ENCODE measurements around the gene SERPIND1.
"Not testable (repeated sequence)": the region's sequence is repeated elsewhere in the genome, so short reads cannot be mapped to it uniquely, and the experiment has no call there.

Gene SERPIND1

DNA sequence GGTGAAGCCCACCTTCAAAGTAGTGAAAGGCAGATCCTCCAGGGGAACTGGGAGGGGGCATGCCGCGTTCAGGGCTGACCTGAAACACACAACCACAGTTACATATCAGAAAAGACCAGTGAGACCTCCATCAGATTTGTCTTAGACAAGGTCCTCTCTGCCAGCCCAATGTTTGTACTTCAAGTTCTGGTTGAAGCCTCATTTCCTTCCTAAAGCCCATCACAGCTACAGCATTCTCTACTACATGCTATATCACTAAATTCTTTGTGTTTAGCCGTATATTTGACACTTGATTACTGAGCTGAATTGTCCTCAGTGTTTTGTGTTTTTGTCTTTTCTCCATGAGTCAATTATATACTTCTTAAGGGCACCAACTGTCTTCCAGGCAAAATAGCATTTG lies 44.6 kb downstream of the SERPIND1 start:
- DNase-seq: no peak

DNA sequence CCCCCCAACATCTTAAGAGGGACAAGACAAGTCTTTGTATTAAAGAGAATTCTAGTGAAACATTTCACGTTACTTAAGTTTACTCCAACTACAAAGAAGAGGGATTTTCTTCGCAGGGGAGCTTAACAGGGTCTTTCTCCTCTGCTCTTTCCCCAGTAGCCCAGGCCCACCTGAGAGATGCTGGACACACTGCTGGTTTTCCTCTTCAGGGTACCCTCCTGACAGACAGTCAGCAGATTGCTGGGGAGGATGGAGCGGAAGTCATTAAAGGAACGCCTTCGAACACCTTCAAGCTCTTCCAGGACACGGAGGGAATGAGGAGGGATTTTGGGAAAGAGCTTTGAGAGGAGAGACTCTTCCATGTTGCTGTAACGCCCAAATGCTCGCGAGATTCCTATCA lies 45.6 kb downstream of the SERPIND1 start:
- DNase-seq: no peak

DNA sequence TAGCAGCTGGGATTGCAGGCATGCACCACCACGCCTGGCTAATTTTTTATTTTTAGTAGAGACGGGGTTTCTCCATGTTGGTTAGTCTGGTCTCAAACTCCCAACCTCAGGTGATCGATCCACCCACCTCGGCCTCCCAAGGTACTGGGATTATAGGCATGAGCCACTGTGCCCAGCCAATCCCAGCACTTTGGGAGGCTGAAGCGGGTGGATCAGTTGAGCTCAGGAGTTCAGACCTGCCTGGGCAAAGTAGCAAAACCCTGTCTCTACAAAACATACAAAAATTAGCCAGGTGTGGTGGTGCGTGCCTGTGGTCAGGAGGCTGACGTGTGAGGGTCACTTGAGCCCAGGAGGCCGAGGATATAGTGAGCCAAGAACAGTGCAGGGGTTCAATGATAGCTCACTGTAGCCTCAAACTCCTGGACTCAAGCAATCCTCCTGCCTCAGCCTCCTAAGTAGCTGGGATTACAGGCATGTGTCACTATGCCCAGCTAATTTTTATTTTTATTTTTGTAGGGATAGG lies 47.9 kb downstream of the SERPIND1 start:
- not testable (repeated sequence) for DNase-seq

DNA sequence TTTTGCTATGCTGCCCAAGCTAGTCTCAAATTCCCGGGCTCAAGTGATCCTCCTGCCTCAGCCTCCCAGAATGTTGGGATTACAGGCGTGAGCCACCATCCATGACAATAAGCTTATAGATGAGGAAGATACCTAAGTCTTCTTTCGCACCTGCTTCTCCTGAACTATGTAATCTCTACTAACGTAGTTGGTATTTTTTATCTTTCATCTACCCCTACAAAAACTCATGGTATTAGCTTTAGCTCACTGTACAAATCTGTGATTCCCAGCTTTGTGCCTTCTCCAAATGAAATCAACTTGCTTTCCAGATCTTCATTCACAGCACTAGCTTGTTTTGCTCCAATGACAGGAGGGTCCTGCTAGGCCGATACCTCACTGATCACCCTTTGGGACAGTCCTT lies 48.3 kb downstream of the SERPIND1 start:
- no peak for DNase-seq

DNA sequence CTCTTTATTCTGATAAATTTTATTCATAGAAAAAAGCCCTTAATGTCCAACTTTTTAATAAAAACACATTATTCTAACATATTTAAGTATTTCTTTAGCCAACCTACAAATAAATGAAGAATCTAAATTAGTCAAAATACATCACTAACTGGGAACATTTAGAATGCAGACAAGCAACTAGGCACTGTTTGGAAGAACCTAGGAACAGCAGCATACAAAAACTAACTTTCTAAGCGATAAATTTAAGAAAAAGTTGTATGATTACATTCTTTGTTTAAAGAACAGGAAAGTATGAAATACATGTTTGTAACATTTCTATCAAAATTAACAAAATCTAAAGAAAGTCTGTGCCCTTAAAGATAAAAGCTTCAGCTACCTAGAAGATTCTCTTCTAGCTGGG lies 49.4 kb downstream of the SERPIND1 start:
- DNase-seq: no peak

DNA sequence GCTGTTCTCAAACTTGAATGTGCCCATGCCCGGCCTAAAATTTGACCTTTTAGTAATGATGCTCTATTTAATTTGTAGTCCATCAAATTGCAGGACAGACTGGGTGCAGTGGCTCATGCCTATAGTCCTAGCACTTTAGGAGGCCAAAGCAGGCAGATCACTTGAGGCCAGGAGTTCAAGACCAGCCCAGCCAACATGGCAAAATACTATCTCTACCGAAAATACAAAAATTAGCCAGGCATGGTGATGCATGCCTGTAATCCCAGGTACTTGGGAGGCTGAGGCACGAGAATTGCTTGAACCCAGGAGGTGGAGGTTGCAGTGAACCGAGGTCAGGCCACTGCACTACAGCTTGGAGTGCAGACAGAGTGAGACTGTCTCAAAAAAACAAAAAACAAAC lies 51.3 kb downstream of the SERPIND1 start:
- not testable (repeated sequence) for DNase-seq

DNA sequence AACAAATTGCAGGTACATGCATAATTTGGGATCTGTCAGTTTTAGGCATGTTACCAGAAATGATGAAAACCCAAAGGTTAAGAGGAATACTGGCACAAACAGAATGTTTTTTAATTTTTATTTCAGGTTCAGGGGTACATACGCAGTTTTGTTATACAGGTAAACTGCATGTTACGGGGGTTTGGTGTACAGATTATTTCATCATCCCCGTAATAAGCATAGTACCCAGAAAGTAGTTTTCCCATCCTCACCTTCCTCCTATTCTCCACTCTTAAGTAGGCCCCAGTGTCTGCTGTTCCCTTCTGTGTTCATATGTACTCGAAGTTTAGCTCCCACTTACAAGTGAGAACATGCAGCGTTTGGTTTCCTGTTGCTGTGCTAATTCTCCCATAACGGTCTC lies 51.7 kb downstream of the SERPIND1 start:
- no peak for DNase-seq

DNA sequence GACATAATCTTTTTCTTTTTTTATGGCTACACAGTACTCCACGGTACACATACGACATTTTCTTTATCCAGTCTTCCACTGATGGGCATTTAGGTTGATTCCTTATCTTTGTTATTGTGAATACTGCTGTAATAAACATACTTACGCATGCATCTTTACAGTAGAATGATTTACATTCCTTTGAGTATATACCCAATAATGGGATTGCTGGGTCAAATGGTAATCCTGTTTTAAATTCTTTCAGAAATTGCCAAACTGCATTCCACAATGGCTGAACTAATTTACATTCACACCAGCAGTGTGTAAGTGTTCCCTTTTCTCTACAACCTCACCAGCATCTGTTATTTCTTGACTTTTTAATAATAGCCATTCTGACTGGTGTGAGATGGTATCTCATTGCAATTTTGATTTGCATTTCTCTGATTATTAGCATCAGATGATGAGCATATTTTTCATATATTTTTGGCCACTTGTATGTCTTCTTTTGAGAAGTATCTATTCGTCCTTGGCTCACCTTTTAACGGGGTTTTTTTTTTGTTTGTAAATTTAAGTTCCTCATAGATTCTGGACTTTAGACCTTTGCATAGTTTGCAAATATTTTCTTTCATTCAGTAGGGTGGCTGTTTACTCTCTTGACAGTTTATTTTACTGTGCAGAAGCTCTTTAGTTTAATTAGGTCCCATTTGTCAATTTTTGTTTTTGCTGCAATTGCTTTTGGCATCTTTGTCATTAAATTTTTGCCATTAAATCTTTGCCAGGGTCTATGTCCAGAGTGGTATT lies 52.6 kb downstream of the SERPIND1 start:
- not testable (repeated sequence) for DNase-seq

DNA sequence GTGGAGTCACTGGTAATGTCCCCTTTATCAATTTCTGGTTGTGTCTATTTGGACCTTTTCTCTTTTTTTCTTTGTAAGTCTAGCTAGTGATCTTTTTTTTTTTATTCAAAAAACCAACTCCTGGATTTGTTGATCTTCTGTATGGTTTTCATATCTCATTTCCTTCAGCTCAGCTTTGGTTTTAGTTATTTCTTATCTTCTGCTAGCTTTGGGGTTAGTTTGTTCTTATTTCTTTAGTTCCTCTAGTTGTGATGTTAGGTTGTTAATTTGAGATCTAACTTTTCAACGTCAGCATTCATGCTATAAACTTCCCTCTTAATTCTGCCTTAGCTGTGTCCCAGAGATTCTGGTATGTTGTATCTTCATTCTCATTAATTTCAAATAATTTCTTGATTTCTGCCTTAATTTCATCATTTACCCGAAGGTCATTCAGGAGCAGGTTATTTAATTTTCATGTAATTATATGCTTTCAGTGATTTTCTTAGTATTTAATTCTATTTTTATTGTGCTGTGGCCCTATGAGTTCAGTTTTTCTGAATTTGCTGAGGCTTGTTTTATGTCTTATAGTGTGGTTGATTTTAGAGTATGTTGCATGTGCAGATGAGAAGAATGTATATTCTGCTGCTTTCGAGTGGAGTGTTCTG lies 55.7 kb downstream of the SERPIND1 start:
- no peak for DNase-seq

DNA sequence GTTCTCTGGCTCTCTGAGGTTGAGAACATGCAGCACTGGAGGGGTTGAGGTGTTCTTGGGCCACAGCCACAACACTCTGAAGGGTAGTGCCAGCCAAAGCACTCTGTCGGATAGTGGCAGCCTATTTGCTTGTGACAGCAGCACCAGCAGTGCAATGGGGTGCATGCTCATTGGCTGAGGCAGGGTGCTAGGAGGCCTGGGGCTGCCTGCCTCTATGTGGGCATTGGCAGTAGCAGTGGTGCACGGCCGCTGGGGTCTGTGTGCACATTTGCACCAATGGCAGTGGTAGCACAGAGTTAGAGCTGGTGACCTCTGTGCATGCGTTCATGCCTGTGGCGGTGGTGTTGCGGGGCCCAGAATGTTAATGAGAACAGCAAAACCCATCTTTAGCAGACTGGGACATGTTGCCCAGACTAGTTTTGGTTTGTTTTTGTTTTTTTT lies 59.3 kb downstream of the SERPIND1 start:
- DNase-seq: no peak

DNA sequence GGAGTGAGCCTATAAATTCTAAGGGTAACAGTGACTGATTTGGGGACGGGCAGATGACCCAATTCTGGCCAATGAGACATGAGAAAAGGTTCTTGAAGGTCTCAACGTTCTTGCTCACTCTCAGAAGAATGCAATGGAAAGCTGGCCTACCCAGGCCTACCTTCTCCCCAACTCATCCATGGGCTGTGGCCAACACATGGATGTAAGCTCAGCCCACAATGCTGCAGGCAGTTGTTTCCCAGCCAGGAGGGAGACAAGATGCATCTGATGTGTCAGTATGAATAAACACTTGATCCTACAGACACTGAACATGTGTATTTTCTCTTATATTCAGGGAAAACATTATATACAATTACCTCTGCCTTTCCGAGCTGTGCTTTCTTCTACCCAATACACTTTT lies 60.3 kb downstream of the SERPIND1 start:
- DNase-seq: no peak

DNA sequence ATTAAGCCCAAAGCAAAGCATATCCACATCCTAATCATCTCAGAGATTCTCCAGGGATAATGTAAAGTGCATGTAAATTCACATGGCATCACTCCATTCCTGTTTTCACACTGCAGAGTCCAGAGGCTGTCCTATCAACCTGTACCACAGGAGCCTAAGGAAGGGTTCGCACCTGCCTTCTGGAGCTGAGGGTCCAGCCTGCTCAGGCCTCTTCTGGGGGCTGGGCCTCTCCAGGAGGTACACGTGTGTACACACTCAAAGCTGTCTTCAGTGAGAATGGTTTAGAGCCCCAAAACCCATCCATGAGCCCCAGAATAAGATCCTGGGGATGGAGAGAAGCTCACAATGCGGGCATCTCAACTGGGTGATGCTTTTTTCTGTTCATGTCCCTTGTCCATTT lies 60.8 kb downstream of the SERPIND1 start:
- no peak for DNase-seq

Data from NCI-H2171 (cell line).